Stimulated activated CD8-positive, alpha-beta memory T cell treated with anti-CD3 and anti-CD28 coated beads, Interleukin-7, amount 100 ng/mL, for 1 hour (primary cell): ENCODE measurements around the gene MRTFA.

Source experiments
- DNase-seq, 2 donors: peaks; one replicate each; pipeline ENCODE4 v3.0.0-alpha.2; 2020; ENCODE audit warnings: low read depth in 2 of 2

Gene MRTFA

GRCh38 chr22:40428796-40429195 is 207.7 kb downstream of the MRTFA start:
- DNase-seq, result no peak

DNA sequence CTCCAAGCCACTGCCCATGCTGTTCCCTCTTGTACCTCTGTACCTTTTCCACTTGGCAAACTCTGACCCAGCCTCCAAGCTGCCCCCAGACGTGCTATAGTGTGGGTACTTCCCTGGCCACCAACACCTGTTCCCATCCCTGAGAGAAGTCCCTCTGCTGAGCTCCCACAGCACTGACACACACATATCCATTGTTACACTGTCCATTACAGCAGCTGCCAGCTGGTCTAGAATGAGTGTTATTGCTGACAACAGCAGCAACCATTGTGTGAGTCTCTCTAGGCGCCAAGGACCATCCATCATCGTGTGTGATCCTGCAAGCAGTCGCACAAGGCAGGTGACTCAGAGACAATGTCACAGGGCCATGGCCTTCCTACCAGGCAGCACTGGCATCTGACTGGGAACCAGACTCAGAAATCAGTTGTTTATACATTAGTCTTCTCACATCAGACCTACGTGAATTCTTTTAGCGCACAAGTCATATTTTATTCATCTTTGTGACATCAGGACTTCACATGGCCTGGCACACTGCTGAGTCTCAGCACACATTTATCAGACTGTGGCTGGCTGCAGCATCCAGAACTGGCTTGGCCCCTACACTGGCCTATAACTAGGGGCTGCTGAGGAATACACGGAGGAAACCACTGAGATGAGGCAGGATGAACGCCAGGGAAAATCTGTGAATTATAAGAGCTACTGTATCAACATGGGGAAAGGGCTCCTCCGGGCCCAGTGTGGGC is 209.8 kb downstream of the MRTFA start:
- DNase-seq, result no peak

DNA sequence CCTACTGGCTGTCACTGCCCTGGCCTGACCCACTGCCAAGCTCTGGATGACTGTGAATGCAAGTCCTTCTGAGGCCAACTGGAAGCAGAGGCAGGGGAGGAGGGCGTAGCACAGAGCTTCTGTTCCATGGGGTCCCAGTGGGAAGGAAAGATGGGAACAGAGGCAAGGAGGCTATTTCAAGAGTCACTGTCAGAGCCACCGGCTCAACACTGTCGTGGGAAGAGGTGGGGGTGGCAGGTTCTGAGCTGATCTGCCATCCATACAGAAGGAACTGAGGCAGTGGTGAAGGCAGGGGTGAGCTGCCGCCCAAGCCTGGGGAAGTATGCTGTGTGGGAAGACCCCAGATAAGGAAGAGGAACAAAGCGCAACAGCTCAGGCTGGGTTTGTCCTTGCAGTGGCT is 211.4 kb downstream of the MRTFA start:
- no peak for DNase-seq

- DNase-seq, result no peak
Observed at GRCh38 chr22:40423882-40424640, 212.5 kb downstream of the MRTFA start.

- DNase-seq, result no peak
Observed at GRCh38 chr22:40423310-40423688, 213.2 kb downstream of the MRTFA start.

DNA sequence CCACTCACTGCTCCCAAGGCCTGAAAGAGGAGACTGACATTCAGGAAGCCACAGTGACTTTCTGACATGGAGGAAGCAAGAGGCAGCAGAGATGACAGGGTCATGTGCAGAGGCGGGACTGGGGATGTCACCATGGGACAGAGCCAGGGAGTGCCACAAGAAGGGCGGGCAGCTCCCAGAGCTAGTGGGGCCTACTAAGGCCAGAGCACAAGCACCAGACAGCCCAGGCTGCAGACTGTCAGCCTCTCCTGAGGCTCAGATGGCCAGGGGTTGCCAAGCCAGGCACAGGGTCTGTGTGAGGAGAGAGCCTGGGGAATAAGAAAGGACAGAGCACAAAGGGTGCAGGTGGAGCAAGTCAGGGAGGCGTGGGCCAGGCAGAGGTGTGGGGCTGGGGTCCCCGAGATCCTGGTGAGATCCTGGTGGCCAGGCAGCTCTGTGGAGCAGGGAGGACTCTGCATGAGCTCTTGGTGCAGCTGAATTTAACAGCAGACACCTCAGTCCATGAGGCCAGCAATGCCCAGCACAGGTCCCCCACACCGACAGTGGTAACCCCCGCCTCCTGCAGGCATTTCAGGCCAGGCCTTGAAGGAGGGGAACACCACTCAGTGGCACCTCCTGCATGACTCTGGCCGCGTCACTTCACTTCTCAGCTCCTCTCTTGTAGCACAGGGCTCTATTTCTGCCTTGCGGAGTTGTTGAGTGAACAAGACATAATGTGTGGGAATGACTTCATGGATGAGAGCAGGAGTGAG is 213.8 kb downstream of the MRTFA start:
- DNase-seq, result no peak

DNA sequence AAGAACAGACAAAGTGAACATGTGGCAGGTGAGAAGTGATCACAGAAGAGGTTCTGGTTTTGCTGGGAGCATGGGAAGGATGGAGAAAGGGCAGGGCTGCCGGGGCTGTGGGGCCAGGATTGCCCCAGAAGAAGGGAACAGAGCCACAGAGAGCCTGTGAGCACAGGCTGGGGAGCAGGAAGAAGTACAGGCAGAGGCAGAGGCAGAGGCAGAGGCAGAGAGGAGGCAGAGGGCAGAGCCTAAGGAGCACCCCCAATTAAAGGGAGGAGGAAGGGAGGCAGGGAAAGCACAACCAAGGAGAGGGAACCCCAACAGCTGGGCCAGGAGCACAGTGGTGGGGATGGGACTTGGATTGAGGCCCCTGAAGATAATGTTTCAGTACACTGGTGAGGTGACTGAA is 214.6 kb downstream of the MRTFA start:
- DNase-seq, result no peak

- no peak for DNase-seq
Observed at GRCh38 chr22:40421082-40421350, 215.5 kb downstream of the MRTFA start.

GRCh38 chr22:40420341-40421081 is 216.0 kb downstream of the MRTFA start:
- no peak for DNase-seq

DNA sequence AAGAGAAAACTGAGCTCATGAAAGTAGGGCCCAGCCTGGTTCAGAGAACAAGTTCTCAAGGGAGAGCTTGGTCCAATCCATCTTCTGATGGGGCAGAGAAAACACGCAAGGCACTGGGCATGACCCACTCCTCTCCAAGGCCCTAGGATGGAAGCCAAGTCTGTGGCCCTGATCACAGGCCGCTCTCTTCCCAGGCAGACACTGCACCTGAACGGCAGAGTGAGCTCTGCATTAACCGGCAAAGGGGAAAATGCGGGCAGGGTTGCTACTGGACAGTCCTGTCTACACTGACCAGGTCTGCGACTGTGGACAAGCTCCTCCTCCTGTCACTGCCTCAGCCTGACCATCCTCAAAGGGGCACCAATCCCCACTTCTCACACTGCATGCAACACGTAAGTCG is 216.8 kb downstream of the MRTFA start:
- DNase-seq, result no peak

GRCh38 chr22:40418366-40419201 is 217.9 kb downstream of the MRTFA start:
- DNase-seq, result no peak

DNA sequence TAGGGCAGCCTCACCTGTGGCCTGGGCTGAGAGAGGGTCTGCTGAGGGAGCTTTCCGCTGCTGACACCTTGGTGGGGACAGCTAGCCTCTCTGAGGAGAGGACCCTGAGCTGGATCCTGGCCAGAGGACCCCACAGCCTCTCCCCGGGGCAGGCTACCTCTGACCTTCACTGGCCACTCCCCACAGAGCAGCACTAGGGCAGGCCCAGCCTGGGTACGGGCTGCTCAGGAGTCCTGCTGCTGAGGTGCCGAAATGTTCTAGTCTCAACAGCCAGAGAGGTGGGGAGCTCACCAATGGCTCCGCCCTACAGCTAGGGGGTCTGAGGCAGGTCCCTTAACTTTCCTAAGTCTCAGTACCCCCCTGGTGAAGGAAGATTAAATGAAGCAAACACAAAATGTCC is 218.6 kb downstream of the MRTFA start:
- no peak for DNase-seq

DNA sequence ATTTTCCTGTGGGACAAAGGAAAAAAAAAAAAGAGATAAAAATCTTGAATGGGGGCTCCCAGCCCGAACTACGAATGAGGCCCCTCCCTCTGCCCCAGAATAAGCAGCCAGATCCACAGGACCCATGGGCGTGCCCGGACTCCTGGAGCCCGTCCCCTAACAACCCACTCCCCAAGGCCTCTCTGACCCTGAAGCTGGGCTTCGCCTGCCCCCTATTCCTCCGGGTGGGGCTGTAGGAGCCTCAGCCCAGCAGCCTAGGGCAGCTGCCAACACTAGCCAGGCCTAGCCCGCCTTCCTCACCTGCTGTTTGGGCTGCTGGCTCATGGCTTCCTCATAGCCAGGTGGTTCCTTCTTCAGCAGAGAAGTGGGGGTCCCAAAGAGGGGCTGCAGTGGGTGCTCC is 219.5 kb downstream of the MRTFA start:
- no peak for DNase-seq

DNA sequence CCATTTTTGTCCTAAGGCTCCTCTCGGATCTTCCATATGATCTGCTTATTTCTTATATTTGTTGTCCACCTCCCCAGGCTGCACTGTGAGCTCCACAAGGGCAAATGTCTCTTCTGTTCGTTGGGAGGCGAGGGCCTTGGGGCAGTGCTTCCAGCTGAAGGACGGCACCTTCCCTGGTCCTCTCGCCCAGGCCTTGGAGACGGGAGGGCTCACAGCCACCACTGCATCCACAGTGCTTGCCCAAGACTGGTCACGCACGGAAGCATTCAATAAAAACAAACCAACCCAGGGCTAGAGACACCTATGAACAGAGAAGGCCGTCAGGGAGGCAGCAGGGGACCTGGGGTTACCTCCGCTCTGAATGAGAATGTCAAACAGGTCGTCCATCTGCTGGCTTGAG is 219.9 kb downstream of the MRTFA start:
- DNase-seq, result no peak

GRCh38 chr22:40416267-40416570 is 220.3 kb downstream of the MRTFA start:
- no peak for DNase-seq

GRCh38 chr22:40415531-40416266 is 220.8 kb downstream of the MRTFA start:
- DNase-seq, result no peak

- DNase-seq, result no peak
Observed at GRCh38 chr22:40414838-40415505, 221.5 kb downstream of the MRTFA start.

DNA sequence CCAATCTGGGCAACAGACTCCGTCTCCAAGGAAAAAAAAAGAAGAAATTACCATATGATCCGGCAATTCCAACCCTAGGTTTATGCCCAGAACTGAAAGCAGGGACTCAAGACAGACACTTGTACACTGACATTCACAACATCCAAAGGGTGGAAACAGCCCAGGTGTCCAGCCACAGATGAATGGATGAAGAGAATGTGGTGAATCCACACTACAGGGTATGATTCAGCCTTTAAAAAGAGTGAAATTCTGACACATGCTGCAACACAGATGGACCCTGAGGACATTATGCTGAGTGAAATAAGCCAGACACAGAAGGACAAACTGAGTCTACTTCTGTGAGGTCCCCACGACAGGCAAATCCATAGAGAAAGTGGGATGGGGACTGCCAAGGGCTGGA is 222.2 kb downstream of the MRTFA start:
- no peak for DNase-seq

- DNase-seq, result no peak
Observed at GRCh38 chr22:40413873-40414272, 222.6 kb downstream of the MRTFA start.

DNA sequence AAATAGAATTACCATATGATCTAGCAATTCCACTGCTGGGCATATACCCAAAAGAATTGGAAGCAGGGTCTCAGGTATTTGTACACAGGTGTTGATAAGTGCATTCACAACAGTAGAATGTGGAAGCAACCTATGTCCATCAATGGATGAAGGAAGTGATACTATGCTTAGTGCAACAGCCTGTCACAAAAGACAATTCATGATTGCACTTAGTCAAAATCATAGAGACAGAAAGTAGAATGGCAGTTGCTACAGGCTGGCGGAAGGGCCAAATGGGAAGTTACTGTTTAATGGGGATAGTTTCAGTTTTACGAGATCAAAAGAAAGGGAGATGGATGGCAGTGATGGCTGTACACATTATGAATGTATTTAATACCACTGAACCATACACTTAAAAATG is 224.1 kb downstream of the MRTFA start:
- DNase-seq, result no peak
